Stimulated activated CD4-positive, alpha-beta T cell treated with anti-CD3 and anti-CD28 coated beads, Interleukin-1b, Interleukin-23, amount 100 ng/mL, for 48 hours (primary cell): ENCODE data around the gene TMEM120B.
"Not testable (repeated sequence)": the region's sequence is repeated elsewhere in the genome, so short reads cannot be mapped to it uniquely, and the experiment has no call there.

Source experiments
- DNase-seq: peaks from one replicate; pipeline ENCODE4 v3.0.0-alpha.2; 2020

Gene TMEM120B

DNA sequence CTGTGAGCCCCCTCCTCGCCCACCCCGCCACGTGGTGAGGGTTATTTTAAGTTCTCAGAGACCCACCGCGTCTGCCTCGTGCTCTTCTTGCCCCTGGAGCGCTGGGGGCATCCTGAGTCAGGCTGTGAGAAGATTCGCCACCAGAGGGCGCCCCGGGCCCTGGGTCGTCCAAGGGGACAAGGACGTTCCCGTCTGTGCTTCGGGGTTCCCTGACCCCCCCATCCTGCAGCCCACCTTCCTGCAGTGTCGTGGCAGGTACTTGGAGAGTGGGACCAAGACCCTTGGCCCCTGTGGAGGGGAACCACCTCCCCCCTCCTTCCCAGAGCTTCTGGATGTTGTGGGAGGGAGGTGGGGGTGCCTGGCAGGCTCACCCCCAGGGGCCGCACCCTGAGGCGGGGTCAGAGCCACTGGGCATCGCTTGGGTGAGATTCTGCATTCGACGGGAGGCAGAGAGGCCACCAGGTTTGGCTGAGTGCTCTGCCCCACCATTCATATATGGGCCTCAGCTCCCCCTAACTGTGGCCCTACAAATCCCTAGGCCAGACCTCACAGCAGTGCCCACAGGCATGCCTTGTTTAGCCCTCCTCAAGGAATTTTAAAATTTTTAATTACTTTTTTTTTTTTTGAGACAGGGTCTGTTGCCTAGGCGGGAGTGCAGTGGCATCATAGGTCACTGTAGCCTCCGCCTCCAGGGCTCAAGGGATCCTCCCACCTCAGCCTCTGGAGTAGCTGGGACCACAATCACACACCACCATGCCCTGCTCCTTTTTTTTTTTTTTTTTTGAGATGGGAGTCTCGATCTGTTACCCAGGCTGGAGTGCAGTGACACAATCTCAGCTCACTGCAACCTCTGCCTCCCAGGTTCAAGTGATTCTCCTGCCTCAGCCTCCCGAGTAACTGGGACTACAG, 63.9 kb downstream of the TMEM120B start:
- peak; percentile 86 for DNase-seq

DNA sequence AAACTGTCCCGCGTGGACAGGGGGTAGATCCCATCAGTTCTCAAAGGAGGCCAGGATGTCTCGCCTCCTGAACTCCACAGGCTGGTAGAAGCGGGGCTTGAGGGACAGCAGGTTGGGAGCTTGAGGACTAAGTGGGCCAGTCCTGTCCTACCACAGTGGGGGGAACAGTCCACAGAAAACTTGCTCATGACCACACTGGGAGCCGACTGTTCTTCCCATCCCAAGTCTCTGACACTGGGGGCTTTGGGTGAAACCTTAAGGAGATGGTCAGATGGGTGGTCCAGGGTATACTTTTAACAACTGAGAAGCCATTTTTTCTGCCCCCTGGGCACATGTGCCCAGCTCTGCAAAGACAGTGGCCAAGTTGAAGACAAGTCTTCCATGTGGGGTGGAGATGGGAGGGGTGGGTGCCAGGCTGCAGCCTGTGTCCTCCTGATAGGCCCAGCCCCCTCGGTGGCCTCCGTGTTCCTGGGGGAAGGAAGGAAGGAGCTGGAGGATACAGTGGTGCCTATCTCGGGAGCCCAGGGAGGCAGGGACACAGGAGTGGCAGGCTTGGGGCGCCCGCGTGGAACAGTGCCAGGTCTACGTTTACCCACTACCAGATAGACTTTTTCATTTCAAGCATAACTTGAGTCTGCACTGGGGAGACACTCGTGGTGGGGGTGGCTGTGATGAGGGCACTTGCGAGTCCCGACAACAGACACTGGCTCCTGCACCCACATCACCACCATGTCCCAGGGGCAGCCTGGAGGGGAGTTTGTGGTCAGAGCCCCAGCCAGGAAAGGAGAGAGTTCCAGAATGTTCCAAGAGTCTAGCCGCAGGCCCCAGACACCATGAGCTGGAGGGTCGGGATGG, 66.2 kb downstream of the TMEM120B start:
- no peak for DNase-seq

DNA sequence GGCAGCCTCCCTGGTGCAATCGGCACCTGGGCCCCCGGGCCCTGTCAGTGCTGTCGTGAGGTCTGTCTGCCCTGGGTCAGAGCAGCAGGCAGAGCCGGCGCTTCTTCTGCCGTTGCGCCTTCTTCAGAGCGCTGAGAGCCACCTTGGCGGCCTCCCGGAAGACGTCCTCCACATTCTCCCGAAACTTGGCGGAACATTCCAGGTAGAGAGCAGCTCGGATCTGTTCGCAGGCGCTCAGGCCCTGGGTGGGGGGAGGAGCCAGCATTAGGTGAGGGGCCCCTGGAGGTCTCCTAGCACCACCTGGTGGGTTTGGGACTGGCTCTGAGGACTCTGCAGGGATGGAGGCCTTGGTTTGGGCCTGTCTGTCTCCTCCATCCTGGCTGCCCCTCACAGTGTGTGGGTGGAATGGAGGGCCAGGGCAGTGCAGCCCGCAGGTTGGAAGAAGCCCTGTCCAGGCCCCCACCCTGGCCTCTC, 66.9 kb downstream of the TMEM120B start:
- no peak for DNase-seq

DNA sequence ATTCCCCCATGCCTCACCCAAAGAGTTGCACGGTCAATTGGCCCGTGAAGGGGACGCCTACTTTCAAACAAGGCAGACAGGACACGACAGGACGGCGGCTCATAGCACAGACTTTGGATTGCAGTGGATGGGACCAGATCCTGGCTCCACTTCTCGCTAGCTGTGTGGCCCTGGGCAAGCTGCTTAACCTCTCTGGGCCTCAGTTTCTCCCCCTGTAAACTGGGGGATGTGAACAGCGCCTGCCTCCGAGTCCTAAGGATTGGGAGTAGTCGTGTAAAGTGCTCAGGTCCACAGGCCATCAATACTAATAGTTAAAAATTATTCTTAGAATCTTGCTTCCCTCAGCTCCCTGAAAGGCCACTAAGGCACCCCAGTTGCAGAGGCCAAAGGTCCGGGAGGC, 67.9 kb downstream of the TMEM120B start:
- no peak for DNase-seq

DNA sequence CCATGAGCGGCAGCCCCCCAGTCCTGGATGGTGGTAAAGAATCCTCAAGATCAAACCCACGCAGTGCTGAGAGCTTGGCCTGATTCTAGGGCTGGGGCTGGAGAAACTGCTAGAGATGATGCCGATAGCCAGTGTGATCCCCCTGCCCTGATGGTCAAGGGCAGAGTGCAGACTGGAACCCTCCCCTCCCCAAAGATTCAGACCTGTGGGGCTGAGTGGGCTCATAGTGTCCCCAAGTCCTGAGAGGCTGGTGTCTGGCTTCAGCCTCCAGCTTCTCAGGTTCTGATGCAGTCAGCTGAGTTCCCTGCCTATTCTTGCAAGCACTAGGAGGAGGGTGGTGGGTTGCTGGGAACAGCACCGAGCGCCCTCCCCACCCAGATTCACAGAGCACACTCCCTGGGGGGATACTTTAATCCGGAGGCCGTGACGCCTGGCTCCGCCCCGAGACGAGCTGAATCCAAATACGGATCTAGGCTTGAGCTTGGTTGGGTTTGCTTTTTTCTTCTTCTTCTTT, 69.0 kb downstream of the TMEM120B start:
- no peak for DNase-seq

DNA sequence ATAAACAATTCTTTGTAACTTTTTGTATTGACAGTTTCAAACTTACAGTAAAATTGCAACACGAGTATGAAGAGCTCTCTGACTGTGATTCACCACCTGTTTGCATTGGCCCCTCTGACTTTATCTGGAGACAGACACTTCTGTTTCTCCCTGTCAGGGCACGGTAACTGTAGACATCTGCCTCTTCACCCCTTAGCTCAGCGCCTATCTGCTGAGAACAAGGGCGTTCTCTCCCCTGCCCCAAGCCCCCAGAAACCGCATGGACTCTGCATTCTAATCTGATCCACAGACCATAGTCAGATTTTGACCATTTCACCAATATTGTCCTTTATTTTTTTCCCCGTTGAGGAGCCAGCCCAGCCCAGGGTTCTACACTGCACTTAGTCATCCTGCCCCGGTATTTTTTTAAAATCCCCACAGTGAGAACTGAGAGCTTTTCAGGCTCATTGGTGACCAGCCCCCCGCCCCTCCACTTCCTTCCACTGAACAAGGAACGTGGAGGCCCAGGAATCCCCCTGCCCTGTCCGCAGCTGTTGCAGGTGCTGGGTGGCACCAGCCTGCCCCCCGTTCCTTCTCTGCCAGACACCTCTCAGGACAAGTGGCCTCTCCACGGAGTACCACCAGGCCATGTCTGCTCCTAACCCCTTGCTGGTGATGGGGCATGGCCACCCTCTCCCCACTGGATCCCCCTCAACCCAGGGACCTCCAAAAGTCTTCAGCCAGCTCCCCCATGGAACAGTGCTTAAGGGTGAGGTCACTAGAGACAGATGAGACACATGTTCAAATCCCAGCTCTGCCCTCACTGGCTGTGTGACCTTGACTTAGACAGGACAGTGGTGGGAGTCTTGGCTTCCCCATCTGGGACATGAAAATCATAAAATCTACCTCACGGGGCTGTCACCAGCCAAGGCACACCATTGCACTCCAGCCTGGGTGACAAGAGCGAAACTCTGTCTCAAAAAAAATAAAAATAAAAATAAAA, 69.7 kb downstream of the TMEM120B start:
- DNase-seq: peak; percentile 66

DNA sequence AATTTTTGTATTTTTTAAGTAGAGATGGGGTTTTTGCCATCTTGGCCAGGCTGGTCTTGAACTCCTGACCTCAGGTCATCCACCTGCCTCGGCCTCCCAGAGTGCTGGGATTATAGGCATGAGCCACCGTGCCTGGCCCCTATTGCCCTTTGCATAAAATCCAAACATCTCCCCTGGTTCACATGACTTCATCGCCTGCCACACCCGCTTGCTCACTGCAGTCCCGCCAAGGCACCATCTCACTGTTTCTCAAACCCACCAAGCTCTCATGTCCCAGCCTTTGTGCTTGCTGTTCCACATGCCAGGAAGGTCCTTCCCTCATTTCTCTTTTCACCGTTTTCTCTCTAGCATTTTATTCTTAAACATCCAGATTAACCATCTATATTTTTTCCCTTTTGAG, 71.2 kb downstream of the TMEM120B start:
- DNase-seq: no peak

DNA sequence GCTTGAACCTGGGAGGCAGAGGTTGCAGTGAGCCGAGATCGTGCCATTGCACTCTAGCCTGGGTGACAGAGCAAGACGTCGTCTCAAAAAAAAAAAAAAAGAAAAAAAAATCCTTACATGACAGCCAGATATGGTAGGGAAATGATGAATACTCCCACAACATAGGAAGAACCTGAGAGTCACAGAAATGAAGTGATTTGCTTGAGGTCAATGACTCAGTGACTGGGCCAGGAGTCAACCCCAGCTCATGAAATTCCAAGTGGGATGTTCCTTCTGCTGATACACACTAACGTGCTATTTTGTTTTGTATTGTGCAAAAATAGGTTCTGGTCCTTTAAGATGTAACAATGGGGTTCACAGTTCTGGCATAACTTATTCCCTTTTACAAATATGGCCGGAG, 71.9 kb downstream of the TMEM120B start:
- DNase-seq: no peak

DNA sequence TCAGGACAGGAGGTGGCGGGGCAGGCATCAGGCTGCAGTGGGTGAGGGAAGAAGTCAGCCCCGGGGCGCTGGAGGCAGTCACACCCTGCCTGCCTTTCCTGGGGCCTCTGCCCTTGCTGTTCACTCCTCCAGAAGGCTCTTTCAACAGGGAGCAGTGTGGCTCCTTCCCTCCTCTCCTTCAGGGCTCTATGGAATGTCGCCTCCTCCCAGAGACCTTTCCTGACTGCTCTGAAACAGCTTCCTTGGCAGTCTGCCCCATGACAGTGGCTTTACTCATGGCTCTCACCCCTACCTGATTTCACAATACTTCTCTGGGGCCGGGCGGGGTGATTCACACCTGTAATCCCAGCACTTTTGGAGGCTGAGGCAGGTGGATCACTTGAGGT, 73.9 kb downstream of the TMEM120B start:
- DNase-seq: peak; percentile 69

DNA sequence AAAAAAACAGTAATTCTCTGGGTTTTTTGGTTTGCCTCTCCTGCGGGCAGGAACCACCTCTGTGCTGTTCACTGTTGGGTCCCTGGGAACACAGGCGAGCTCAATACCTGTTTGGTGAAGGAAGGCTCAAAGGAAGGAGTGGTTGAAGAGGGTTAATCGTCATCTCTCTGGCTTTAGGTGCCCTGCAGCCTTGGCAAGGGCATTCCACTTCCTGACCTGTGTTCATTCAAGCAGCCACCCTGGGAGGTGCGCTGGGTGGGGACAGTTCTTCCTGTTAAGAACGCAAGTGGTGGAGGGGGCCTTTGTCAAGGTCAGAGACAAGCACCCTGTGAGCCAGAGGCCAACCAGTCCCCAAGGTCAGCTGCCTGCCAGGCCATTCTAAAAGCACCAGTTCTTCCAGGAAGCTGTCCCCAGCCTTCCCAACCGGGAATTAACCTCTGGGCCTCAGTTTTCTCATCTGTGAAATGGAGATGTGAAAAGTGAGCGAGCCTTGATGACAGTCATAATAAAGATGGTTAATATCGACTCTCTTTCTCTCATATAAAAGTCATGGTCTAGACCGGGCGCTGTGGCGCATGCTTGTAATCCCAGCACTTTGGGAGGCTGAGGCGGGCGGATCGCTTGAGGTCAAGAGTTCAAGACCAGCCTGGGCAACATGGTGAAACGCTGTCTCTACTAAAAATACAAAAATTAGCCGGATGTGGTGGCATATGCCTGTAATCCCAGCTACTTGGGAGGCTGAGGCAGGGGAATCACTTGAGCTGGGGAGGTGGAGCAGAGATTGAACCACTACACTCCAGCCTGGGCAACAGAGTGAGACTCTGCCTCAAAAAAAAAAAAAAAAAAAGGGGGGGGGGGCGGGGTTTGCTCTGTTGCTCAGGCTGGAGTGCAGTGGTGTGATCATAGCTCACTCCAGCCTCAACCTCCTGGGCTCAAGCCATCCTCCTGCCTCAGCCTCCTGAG, 74.8 kb downstream of the TMEM120B start:
- peak; percentile 36 for DNase-seq

DNA sequence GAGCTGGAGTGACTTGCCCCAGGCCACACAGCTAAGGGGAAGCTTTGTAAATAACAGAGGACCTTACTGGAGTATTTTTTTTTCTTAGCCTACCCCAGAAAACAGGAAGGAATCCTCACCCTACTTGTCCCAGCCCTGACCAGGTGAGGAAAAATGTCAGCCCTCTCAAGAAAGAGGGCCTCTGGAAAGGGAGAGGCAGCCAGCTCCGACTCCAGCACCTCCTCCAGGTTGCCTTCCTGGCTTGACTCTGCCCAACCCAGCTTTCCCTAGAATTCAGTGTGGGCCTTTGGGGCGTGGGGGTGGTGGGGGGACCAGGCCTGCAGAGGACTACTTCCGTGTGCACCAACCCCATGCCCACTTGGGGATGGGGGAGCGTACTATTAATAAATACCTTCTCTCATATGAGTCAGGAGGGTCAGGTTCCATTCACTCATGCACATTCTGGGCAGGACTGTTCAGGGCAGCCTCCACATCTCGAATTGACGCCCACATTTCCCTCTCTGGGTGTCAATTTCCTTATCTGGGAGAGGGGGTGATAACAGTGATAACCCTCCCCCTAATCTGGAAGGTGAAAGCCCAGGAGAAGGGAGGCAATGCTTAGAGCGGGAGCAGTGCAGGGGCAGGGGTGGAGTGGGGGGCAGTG, 75.7 kb downstream of the TMEM120B start:
- DNase-seq: no peak

DNA sequence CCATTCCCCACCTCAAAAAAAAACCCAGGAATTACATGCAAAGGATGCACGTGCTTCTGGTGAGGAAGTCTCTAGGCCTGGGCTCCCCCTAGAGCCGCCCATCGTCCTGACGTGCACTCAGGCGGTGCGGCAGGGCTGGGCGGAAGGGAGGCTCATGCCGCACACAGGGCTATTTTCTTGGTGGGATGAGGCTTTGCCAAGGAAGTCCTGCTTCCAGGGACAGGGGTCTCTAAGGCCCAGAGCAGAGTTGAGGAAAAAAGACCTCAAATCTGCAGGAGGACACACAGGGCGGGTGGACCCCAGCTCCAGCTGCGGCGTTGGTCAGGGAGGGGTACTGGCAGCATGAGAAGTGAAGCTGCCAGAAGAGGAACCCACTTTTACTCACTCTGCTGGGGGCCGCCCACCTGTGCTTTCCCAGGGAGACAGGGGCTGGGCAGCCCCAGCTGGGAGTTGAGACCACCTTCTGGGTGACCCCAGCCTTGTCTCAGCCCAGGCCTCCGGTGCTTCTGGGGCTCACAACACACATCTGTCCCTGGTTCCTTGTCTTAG, 76.8 kb downstream of the TMEM120B start:
- peak; percentile 36 for DNase-seq

DNA sequence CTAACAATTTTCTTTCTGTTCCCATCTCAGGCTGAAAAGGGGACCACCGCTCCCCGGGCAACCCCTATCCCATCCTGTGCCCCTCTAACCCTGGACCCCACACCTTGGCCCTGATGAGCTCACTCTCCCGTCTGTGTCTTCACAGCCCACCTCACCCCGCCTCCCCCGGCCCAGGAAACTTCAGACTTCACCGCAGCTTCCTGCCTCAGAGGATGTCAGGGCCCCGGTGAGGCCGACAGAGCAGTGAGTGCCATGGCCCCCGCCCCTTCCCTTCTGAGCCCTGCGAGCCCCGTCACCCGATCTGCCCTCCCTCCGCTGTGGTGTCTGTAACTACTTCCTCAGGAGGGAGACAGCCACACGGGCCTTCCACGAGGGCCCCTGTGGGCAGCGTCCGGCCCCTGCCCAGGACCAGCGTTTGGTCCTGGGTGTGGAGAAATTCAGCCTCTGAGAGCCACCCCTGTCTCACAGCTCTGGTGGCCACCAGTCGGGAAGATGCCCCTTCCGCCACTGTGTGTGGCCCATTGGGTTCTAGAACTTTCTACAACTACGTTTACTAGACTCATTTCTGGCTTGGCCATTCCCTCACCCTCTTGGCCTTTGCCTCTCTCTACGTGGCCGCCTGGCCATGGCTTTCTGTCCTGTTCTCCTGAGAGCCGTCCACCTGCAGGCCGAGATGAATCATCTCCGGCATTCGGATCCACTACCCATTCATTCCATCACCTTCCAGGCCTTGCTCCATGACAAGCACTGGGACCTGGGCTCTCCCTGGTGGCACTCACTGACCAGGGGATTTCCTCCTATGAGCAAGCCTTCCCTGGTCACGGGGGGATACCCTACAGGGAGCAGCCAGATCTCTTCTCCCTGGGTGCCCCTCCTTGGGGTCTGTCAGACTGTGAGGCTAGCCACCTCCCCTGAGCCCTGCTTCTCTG, 77.5 kb downstream of the TMEM120B start:
- DNase-seq: peak; percentile 93

DNA sequence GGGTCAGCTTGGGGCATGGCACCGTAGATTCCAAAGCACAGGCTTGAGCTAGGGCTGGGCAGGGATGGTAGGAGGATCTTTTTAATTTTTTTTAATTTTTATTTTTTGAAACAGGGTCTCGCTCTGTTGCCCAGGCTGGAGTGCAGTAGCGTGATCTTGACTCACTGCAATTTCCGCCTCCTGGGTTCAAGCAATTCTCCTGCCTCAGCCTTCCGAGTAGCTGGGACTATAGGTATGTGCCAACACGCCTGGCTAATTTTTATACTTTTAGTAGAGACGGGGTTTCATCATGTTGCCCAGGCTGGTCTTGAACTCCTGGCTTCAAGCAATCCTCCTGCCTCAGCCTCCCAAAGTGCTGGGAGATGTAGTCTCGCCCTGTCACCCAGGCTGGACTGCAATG, 78.2 kb downstream of the TMEM120B start:
- not testable (repeated sequence) for DNase-seq

DNA sequence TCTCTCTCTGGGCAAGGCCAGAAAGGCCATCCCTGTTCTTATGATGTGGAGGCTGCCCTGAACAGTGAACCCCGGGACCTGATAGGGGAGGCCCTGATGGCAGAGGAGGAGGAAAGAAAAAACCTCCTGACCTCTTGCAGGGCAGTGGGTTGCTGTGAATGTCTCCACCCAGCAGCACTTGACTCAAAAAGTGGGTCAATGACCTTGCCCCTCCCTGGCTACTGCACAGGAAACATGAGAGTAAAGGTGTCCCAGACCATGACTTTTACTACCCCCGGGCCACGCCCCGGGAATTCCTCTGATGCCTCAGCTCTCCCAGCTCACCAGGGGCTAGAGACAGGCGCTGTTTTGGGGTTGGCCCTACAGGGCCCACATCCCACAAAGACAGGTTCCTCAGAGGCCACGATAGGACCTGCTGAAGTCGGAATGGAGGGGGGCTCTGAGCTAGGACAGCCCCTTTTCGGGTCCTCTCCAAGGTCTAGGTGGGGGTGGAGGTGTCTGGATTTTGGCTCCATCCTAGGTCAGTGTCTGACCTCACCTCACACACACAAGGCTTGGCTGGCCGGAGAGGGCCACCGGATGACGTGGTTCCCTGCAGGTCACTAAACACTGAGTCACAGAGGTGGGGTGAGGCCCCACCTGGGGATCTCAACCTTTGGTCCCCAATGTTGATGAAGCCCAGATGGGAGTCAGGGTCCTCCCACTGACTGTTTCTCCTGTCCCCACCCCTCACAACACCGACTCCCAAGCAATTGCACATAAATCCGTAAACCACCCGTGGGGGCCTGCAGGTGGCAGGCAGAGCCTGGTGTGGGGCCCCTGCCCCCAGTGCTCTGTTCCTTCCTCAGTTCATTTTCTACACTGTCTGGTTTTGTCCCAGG, 79.4 kb downstream of the TMEM120B start:
- peak; percentile 34 for DNase-seq

DNA sequence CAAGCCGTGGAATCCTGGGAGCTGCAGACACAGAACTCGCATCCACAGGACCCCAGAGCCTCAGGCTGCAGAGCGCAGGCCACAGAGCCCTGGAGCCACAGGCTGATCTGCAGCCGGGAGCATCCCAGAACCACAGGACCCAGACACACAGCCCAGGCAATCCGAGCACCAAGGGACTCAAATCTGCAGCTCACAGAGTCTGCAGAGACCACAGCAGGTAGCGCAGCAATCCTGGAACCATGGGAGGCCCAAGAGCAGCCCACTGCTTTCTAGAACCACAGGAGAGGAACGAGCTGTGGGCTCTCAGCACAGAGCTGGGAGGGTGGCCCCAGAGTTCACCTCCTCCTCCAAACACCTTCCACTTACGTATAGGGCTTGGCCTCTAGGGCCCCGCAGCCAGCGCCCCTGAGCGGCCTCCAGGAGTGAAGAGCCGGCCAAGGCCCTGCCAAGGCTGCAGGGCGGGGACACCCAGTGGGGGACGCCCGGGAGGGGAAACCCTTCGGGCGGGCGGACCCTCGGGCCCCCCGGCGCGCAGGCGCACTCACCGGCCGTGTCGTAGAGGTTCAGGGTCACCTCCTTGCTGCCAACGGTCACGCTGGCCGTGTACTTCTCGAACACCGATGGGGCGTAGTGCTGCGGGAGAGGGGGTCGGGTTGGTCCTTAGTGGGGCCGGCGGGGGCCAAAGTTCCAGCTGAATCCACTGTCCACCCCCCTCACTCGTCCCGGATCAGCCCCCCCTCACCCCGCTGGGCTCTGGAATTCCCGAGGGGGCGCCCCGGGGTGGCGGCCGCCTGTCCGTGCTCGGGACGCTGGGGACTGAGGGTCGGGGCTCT, 80.3 kb downstream of the TMEM120B start:
- DNase-seq: peak; percentile 66

DNA sequence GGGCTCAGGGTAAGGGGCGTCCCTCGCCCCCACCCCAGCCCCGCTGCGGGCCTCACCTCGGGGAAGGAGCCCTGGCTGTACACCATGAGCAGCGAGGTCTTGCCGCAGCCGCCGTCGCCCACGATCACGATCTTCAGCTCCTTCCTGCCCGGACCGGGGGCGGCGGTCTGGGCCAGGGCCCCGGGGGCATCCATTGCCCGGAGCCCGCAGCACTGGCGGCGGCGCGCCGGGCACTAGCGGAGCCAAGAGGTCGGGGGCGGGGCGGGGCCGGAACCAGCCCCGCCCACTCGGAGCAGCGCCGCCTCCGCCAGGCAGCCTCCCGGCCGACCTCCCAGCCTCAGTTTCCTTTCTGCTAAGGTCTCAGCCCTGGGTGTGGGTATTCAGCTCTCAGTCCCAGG, 80.9 kb downstream of the TMEM120B start, which contains the start of gene RHOF:
RHOF (minus strand) TSS at position 249 of the 398 bp plus-strand sequence; CDS start at position 194, 55 bp downstream.
- DNase-seq: no peak
